ENCODE data around the gene ACAA2.

The ACAA2 gene

DNA sequence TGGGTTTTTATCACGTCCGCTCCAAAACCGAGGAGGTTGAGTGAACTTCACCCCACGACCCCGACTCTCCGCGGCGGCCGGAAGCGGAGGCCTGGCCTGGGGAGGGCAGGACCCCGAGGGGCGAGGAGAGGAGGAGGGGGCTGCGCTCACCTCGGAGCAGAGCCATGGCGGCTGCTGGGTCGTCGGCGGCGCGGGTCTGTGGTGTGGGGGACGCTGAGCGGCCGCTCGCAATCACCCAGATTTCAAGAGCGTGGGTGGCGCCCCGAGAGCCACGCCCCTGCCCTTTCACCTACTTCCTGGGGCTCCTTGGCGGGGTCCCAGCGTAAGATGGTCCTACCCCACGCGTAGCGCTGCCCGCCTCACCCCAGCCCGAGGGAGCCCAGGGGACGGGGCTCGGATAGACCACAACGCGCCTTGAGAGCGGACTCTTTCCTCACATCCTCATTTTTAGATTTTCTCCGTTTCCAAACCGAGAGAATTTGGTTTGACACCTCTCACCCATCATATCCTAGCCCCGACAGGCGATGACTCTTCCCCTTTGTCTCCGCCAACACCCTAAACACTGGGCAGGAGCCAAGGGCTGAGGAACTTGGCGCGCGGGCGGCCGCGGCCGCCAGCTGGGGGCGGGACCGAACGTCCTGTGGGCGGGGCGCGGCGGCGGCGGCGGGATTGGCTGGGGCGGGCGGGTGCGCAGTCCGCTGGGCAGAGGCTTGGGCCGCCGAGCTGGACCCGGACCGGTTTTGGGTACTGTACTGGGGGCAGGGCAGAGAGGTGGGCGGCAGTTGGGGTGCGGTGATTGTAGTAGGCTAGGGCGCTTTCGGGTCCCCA is at the start of gene ACAA2:
Gene ACAA2 (minus strand): TSS at position 215 of the 828 bp plus-strand sequence. CDS start 49 bp downstream, at position 166.
- peak; percentile 78 for DNase-seq (ENCODE audit: low read depth, low spot score)

- no peak for DNase-seq (ENCODE audit: low read depth, low spot score)
Measured at GRCh38 chr18:49862656-49863385, 49.5 kb upstream of the ACAA2 start.

GRCh38 chr18:49861659-49862058 is 48.3 kb upstream of the ACAA2 start:
- DNase-seq (ENCODE audit: low read depth, low spot score), result no peak

DNA sequence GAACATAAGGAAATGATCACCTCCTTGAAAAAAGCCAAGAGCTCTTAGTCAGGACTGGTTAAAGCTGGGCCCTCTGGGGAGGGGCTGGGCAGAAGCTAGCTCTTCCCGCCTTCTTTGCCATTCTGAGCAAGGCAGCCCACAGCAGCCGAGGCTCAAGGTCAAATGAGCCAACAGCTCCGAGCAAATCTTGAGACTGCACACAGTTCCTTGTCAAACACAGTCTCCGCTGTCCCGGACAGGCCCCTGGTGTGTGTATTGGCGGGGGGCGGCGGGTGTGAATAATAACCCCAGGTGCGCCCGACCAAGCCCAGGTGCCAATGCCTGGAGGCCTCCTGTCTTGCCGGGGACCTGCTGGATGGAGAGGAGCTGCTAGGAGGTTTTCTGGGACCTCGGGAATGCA is 46.4 kb upstream of the ACAA2 start:
- no peak for DNase-seq (ENCODE audit: low read depth, low spot score)

DNA sequence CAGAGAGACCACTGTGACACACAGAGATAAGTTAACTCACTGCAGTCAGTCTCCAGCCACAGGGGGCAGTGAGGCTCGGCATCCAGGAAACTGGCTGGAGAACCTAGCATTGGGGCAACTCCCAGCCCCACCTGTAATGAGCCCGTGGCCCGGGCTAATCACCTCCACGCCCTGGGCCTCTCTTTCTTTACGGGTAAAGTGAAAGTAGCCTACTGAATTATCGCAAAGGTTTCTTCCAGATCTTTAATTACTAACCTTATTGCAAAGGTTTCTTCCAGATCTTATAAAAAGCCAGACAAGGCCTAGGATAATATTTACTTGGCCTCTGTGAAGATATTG is 45.7 kb upstream of the ACAA2 start:
- no peak for DNase-seq (ENCODE audit: low read depth, low spot score)

- peak; percentile 81 for DNase-seq (ENCODE audit: low read depth, low spot score)
Measured at GRCh38 chr18:49858309-49859020, 45.1 kb upstream of the ACAA2 start.

DNA sequence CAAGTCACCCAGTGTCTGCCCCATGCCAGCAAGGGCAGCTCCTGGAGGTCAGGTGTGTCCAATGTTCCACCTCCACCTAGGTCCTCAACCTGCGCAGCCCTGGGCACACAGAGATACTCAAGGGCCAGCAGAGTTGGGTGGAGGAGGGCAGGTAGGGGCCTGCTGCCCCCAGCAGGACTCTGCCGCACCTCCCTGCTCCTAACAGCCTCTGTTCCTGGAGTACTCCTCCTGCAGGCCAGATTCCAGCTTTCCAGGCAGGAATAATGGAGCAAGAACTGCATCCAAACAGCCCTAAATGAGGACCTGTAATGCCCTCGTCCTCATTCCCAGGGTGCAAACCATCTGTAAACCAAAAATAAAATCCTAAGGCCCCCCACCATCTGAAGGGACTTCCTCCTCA is 44.4 kb upstream of the ACAA2 start:
- DNase-seq (ENCODE audit: low read depth, low spot score), result no peak

- no peak for DNase-seq (ENCODE audit: low read depth, low spot score)
Measured at GRCh38 chr18:49856496-49856895, 43.2 kb upstream of the ACAA2 start.

DNA sequence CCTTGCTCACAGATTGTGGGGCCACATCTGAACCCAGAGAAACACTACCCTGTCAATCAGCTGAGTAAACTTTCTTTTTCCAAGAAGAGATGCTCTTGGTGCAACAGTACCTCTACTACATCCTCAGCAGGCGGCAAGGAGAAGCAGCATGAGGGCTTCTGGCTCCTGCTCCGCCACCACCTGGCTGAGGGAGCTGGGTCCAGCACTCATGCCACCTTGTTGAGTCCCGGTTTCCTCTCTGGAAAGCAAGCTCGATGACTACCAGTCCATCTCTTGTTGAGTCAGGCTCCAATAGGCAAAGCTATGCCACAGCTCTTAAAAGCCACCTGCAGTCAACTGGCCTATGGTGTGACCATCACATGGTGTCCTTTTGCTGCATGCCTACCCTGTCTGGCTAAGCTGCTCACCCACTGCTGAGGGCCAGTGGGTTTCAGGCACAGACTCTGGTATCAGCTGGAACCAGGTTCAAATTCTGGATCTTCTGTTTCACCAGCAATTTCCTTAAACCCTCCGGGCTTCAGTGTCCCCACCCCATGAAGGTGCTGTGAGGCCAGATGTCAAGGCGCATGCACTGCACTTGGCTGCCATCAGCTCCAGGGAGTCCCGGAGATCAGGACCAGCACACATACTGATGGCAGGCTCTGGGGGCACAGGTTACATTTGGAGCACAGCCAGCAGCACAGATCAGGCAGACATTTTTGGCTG is 42.5 kb upstream of the ACAA2 start:
- no peak for DNase-seq (ENCODE audit: low read depth, low spot score)

- DNase-seq (ENCODE audit: low read depth, low spot score), result no peak
Measured at GRCh38 chr18:49854681-49855080, 41.3 kb upstream of the ACAA2 start.

DNA sequence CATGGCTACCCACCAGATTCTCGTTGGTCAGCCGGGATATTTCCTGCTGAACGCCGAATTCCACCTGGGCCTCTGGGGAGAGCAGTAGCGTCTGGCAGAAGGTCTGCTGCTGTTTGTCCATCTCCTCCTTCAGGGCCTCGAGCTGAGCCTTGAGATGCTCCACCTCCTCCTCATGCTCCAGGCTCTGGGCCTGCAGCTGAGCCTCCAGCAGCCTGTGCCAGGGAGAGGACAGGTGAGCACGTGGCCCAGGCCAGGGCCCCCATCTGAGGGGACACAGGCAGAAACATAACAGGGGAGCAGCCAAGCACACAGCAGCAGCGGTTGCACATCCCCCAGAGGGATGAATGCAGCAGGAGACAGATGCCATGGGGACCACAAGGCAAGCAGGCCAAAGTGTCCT is 40.1 kb upstream of the ACAA2 start:
- no peak for DNase-seq (ENCODE audit: low read depth, low spot score)

- no peak for DNase-seq (ENCODE audit: low read depth, low spot score)
Measured at GRCh38 chr18:49853011-49853410, 39.7 kb upstream of the ACAA2 start.

DNA sequence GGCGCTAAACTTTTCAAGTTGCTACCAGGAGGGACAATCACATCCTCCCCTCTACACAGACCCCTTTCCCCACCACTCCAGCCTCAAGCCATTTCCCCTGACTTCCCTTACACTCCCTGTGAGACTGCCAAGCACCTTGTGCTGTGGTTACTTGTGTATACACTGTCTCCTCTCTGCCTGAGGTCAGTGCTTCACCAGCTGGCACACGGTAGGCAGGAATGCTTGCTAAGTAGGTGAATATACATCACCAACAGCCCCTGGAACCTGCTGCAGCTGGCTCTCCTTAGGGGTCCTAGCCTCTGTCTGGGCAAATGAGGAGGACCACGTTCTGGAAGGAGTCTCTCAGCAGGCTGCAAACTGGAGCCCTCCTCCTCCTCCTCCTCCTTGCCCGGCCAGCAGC is 38.3 kb upstream of the ACAA2 start:
- no peak for DNase-seq (ENCODE audit: low read depth, low spot score)

DNA sequence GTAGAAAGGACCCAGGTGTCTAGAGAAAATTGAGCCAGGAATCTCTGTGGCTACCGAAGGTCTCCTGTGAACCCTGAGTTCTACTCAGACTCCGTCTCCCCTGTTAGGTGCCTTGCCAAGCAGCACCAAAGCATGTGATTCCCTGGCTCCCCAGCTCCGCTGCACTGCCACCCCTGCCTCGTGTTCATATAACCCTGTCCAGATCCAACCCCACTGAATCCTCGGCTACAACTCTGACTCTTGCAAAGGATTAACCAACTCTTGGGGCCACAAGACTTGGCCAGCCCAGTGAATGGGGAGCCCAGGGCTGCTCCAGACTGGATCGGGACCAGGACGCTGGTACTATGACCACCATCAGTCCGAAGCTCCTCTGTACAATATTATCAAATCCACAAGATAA is 37.3 kb upstream of the ACAA2 start:
- DNase-seq (ENCODE audit: low read depth, low spot score), result no peak

DNA sequence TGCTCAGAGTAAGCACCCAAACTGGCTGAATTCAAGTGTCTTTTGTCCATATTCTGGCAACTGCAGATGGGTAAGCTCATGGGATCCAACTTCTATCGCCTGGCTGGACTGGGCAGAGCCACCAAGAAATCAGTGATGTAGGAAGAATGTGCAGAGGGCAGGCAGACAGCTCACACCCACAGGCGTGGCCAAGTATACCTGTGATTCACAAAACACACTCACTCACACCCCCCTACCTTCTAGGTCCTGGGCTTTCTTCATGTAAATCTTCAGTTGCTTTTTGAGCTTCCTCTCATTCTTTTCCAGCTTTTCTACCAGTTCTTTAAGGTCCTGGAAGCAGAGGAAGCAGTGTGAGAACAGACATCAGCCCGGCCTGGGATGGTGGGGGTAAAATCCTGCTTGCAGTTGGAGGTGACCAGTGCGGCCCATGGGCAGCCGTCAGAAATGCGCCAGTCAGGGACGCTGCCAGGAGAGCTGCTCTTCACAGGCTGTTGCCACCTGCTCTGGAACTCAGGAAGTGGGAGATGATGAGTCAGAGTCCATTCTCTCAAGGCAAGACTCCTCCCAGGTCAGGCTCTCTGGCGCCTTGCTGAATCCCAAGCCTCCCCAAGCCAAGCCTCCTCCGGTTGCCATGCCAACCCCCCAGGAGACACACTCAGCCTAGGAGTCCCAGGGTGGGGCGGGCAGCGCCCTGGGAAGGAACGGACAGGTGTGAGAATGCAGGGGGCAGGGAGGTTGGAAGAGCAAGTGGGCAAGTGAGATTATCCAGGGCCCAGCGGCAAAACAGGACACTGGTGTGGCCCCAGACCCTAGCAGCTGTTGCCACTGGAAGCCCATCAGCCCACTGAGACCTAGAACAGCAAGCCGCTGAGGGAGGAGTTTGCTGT is 36.2 kb upstream of the ACAA2 start:
- DNase-seq (ENCODE audit: low read depth, low spot score), result peak; percentile 91

DNA sequence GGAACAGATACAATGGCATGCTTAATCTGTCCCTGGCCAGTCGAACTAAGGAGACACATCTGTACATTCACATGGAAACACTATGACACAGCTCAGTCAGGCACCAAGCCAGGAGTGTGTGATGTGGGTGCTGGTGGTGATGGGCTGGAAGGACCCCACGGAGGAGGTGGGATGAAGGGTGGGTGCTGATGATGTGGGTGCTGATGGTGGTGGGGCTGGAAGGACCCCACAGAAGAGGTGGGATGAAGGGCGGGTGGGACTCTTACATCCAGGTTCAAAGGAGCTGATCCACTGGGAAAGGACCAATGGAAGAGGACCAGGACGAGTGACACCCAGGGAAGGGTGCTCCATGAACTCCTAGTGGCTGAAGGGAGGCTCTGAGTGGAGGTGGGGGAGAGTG is 34.8 kb upstream of the ACAA2 start:
- no peak for DNase-seq (ENCODE audit: low read depth, low spot score)

- DNase-seq (ENCODE audit: low read depth, low spot score), result no peak
Measured at GRCh38 chr18:49847524-49847923, 34.2 kb upstream of the ACAA2 start.

DNA sequence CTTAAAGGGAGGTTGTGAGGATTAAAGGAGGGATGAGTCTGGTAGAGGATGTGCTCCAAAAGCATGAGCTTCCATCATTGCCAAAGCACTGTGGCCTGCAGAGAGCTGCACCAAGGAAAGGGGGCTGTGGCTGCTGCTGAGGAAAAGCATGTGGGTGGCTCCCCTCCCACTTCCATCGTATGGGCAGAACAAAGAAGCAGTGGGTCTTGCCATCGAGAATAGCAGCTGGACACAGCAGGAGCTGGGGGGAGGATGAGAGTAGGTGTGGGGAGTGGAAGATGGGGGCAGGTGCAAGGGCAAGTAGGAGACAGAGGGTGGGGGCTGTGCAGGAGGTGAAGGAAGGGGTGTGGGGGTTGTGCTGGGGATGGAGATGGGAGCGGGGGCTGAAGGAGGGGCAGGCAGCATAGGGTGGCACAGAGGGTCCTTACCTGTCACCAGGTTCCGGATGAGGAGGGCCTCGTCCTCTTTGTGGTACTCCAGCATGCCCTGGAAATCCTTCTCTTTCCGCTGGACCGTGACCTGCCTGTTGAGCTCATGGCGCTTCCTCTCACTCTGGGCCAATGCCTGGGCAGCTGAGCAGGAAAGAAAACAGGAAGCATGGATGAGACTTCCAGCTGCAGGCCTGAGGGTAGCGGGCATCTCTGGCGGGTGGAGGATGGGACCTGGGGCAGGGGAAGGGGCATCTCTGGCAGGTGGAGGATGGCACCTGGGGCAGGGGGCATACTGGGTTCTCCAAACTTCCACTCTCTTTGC is 33.6 kb upstream of the ACAA2 start:
- no peak for DNase-seq (ENCODE audit: low read depth, low spot score)

- no peak for DNase-seq (ENCODE audit: low read depth, low spot score)
Measured at GRCh38 chr18:49846361-49846662, 33.0 kb upstream of the ACAA2 start.

DNA sequence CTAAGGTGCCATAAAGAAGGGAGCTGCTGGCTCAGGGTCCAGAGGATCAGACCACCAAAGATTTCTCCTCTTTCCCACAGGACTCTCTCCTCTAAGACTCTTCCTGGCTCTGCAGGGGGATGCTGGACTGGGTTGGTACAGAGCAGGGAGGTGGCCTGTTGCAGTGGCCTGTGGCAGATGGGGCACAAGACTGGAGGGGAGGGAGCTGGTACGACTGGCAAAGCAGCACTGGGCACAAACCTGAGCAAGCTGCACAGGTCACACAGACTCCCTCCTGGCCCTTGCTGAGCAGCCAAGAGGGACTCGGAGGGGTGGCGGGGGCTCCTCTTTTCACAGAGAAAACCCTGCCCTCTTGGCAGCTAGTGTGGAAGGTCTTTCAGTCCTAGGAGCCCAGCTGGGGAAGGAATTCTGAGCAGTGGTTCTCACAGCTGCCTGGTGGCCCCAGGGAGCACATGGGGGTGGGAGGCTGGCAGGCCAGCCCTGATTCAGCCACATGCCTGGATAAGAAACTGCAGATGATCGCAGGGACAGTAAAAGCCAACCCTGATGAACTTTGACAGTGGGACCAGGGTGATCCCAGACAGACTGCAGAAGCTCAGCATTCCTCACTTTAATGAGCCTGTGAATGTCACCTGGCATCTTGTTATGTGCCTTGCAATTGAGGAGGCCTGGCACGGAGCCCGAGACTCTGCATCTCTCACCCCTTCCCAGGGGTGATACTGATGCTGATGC is 32.5 kb upstream of the ACAA2 start:
- DNase-seq (ENCODE audit: low read depth, low spot score), result no peak
